ENCODE results near the gene MOB2. TPM values are rescaled to one million over a fixed set of nuclear protein-coding genes. Genes with fewer than 3 reads are reported as not detected.

Gene MOB2
- total RNA-seq, 2 experiments from 2014 or later: 37.0 to 38.3 TPM

DNA sequence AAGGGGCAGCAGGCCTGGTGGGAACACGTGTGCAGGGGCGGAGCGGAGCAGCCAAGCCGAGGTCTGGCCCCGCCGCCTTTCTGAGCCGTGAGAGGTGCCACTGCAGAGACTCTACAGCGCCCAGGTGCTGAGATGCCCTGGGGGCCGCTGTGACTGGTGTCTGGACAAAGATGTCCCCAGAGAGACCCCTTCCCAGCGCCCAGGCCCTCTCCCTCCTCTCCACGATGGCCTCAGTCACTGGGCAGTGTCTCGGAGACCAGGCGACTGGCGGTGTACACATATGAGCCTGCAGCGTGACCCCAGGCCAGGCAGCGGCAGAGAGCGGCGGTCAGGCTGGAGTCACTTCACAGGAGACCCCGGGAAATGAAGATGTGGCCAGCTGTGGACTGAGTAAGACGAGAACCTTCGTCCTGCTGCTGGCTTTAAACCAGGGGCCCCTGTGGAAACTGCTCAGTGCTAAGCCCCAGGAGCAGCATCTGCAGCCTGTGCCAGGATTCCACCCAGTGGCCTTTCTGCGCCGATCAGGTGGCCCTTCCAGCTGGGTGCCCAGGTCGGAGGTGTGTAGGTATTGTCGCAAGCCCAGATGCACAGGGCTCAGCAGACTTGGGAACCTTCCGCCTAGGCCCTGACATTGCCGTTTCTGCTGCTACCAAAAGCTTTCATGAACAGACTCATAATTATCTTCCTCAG lies 34.7 kb downstream of the MOB2 start:
- H3K9me3 Mint-ChIP-seq: no peaks in the 10 kb centered on the region
- Histone ChIP-seq H3K27me3 (ENCODE audit: control insufficient read depth in 1 of 2, insufficient read depth in 2 of 2, low read length in 2 of 2) (no peaks in the 10 kb centered on the region), H3K27ac (ENCODE audit: low read depth in 1 of 2, low read length in 2 of 2) (no peak overlapping the region), H3K4me3 (ENCODE audit: low read length) (no peak overlapping the region), H3K9me3 (ENCODE audit: control insufficient read depth in 1 of 2, insufficient read depth in 1 of 2, low read length in 2 of 2) (no peaks in the 10 kb centered on the region), H3K4me1 (ENCODE audit: insufficient read depth, low read length) (peaks cover 16% of the 10 kb centered on the region), H3K36me3 (ENCODE audit: insufficient read depth, low read length) (no peaks in the 10 kb centered on the region)
- intact Hi-C loops (cut with DNase I, micrococcal nuclease): loop anchor here (2.0 to 5.0 kb wide), 2 partner anchors 63 to 120 kb away; partner anchors contain the start of gene DUSP8 (in 1 of the 2)
- H3K4me1 Mint-ChIP-seq (ENCODE audit: low read depth): no peaks in the 10 kb centered on the region
- ChIA-PET POLR2A (no interaction called here), CTCF (interaction anchor here (2.0 kb wide), 1 partner anchor 123 kb away, joined by 6 read pairs; no protein-coding TSS in a partner anchor)
- no peaks in the 10 kb centered on the region for H3K27me3 Mint-ChIP-seq
- no peak for DNase-seq
- TF ChIP-seq, protein P1, sequence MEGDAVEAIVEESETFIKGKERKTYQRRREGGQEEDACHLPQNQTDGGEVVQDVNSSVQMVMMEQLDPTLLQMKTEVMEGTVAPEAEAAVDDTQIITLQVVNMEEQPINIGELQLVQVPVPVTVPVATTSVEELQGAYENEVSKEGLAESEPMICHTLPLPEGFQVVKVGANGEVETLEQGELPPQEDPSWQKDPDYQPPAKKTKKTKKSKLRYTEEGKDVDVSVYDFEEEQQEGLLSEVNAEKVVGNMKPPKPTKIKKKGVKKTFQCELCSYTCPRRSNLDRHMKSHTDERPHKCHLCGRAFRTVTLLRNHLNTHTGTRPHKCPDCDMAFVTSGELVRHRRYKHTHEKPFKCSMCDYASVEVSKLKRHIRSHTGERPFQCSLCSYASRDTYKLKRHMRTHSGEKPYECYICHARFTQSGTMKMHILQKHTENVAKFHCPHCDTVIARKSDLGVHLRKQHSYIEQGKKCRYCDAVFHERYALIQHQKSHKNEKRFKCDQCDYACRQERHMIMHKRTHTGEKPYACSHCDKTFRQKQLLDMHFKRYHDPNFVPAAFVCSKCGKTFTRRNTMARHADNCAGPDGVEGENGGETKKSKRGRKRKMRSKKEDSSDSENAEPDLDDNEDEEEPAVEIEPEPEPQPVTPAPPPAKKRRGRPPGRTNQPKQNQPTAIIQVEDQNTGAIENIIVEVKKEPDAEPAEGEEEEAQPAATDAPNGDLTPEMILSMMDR (IDR thresholded peaks at IDR 0.05): no peak
- no peaks in the 10 kb centered on the region for H3K36me3 Mint-ChIP-seq (ENCODE audit: low read depth)
- H3K4me3 Mint-ChIP-seq: no peak overlapping the region
- ATAC-seq (ENCODE audit: poor library complexity): no peak
- no peak overlapping the region for H3K27ac Mint-ChIP-seq

DNA sequence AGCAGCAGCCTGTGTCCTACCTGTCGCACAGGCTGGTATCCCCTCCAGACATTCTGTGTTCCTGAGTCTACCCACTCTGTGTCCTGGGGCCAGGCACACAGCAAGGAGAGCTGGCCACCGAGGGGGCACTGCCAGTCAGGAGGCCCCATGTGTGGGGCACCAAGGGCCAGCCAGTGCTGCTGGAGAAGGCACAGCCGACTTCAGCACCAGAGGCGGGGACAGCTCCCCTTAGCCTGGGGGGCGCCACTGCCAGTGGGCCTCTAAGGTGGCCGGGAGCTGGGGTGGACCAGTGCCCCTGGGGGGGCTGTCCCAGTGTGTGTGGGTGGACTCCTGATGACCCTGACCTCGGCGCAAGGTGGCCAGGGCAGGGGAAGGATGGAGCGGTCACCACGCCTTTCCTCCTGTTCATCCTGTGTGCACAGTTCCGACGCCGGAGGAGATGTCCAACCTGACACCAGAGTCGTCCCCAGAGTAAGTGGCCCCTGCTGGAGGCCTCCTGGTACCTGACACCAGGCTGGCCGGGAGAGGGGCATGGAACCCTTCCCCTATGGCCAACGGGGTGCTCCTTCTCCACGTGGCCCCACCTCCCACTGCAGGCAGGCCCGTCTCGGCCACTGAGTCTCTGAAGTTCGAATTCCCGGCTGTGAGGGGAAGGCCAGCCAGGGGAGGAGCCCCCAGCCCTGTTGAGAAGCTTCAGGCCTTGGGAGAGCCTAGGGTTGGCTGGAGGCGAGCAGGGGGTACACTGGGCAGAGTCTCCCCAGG lies 35.4 kb downstream of the MOB2 start:
- H3K36me3 Mint-ChIP-seq (ENCODE audit: low read depth): no peaks in the 10 kb centered on the region
- intact Hi-C loops (cut with DNase I, micrococcal nuclease): loop anchor here in 1 of 2 experiments (5.0 kb wide), 1 partner anchor 121 kb away; the partner anchor contains the start of gene DUSP8

DNA sequence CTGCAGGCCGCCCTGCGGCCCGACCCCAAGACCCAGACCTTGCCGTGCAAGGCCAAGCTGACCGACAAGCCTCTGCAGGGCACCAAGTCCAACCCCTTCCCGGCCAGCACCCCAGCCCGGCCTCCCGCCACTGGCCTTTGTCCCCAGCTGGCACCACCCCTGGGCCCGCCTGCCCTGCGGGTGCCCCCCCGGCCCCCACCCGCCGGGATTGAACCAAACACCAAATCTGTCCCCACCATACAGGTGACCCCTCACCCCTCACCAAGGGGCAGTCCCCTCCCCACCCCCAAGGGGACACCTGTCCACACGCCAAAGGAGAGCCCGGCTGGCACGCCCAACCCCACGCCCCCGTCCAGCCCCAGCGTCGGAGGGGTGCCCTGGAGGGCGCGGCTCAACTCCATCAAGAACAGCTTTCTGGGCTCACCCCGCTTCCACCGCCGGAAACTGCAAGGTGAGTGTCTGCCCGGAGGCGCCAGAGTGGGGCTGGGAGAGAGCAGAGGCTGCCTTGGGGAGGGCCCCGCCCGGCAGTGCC lies 36.2 kb downstream of the MOB2 start:
- H3K9me3 Mint-ChIP-seq: no peaks in the 10 kb centered on the region
- Histone ChIP-seq H3K4me3 (ENCODE audit: low read length) (no peak overlapping the region), H3K4me1 (ENCODE audit: insufficient read depth, low read length) (peaks cover 10% of the 10 kb centered on the region), H3K36me3 (ENCODE audit: insufficient read depth, low read length) (no peaks in the 10 kb centered on the region), H3K27me3 (ENCODE audit: control insufficient read depth in 1 of 2, insufficient read depth in 2 of 2, low read length in 2 of 2) (no peaks in the 10 kb centered on the region), H3K9me3 (ENCODE audit: control insufficient read depth in 1 of 2, insufficient read depth in 1 of 2, low read length in 2 of 2) (no peaks in the 10 kb centered on the region), H3K27ac (ENCODE audit: low read depth in 1 of 2, low read length in 2 of 2) (no peak overlapping the region)
- DNase-seq (no peak), ATAC-seq (ENCODE audit: poor library complexity) (no peak)
- no peaks in the 10 kb centered on the region for H3K4me1 Mint-ChIP-seq (ENCODE audit: low read depth)
- ChIA-PET CTCF (no interaction called here), POLR2A (interaction anchor here (0.6 kb wide), 1 partner anchor 10 kb away, joined by 4 read pairs; no protein-coding TSS in a partner anchor)
- intact Hi-C loops (cut with DNase I, micrococcal nuclease): loop anchor here in 1 of 2 experiments (5.0 kb wide), 1 partner anchor 122 kb away; the partner anchor contains the start of gene DUSP8
- H3K4me3 Mint-ChIP-seq: no peak overlapping the region
- no peaks in the 10 kb centered on the region for H3K36me3 Mint-ChIP-seq (ENCODE audit: low read depth)
- H3K27ac Mint-ChIP-seq: no peak overlapping the region
- TF ChIP-seq, protein P1 (IDR thresholded peaks at IDR 0.05): no peak
- no peaks in the 10 kb centered on the region for H3K27me3 Mint-ChIP-seq

More for the DNA sequence above, 35.4 kb downstream of the MOB2 start:
- Histone ChIP-seq H3K27me3 (ENCODE audit: control insufficient read depth in 1 of 2, insufficient read depth in 2 of 2, low read length in 2 of 2) (no peaks in the 10 kb centered on the region), H3K4me1 (ENCODE audit: insufficient read depth, low read length) (peaks cover 16% of the 10 kb centered on the region), H3K9me3 (ENCODE audit: control insufficient read depth in 1 of 2, insufficient read depth in 1 of 2, low read length in 2 of 2) (no peaks in the 10 kb centered on the region), H3K4me3 (ENCODE audit: low read length) (no peak overlapping the region), H3K36me3 (ENCODE audit: insufficient read depth, low read length) (no peaks in the 10 kb centered on the region), H3K27ac (ENCODE audit: low read depth in 1 of 2, low read length in 2 of 2) (no peak overlapping the region)
- Mint-ChIP-seq H3K27ac (no peak overlapping the region), H3K9me3 (no peaks in the 10 kb centered on the region), H3K4me1 (ENCODE audit: low read depth) (no peaks in the 10 kb centered on the region), H3K27me3 (no peaks in the 10 kb centered on the region), H3K4me3 (no peak overlapping the region)
- DNase-seq: no peak
- TF ChIP-seq, protein P1 (IDR thresholded peaks at IDR 0.05): no peak
- no peak for ATAC-seq (ENCODE audit: poor library complexity)
- ChIA-PET CTCF (interaction anchor here (2.0 kb wide), 1 partner anchor 123 kb away, joined by 6 read pairs; no protein-coding TSS in a partner anchor), POLR2A (no interaction called here)
